Thyroid gland (tissue), 4 donors: ENCODE results near the gene SIPA1L2.

Source experiments
- CTCF ChIP-seq, 6 experiments: fragments of 200-600 bp in 3 of 6; fragments of 450-650 bp in 3 of 6; sonication (generic) in 3 of 6; IDR thresholded peaks; one replicate each; pipeline ENCODE4 v1.5.1; 2016 to 2019; ENCODE audit warnings: antibody characterized with exemption in 6 of 6, mild to moderate bottlenecking in 2 of 6, inconsistent platforms in 1 of 6, moderate library complexity in 1 of 6
- POLR2A ChIP-seq, 2 donors: fragments of 450-650 bp; IDR thresholded peaks; one replicate each; pipeline ENCODE4 v1.6.1; 2017; ENCODE audit warnings: antibody characterized with exemption in 2 of 2, mild to moderate bottlenecking in 2 of 2, moderate library complexity in 1 of 2

- TF ChIP-seq CTCF (IDR thresholded peaks at IDR 0.05) (no peak), POLR2A (IDR thresholded peaks at IDR 0.05) (no peak)
These were observed 48.0 kb downstream of the SIPA1L2 start for GRCh38 chr1:232581932-232582331.
